NOMO-1 (cell line): ENCODE data around the gene FEZ2.
A peak's percentile ranks its signal among the peaks of the same experiment; 100 is the strongest.

ENCODE experiments used
- DNase-seq, 2 experiments: peaks; one replicate each; lab custom pipeline; 2025; ENCODE audit not compliant: unreplicated experiment in 2 of 2; lab: John Stamatoyannopoulos, UW

FEZ2 gene

GRCh38 chr2:36534275-36534799 is 63.6 kb downstream of the FEZ2 start:
- DNase-seq = no peak

- peak; percentile 29 to 81 for DNase-seq
Observed at GRCh38 chr2:36530983-36531354, 67.0 kb downstream of the FEZ2 start.

GRCh38 chr2:36530178-36530982 is 67.6 kb downstream of the FEZ2 start:
- peak; percentile 1 to 26 for DNase-seq

GRCh38 chr2:36528766-36529392 is 69.1 kb downstream of the FEZ2 start:
- no peak for DNase-seq

GRCh38 chr2:36528274-36528673 is 69.7 kb downstream of the FEZ2 start:
- no peak for DNase-seq

GRCh38 chr2:36526226-36526625 is 71.7 kb downstream of the FEZ2 start:
- no peak for DNase-seq

GRCh38 chr2:36525245-36525644 is 72.7 kb downstream of the FEZ2 start:
- DNase-seq = no peak

- no peak for DNase-seq
Observed at GRCh38 chr2:36523153-36523552, 74.8 kb downstream of the FEZ2 start.

- DNase-seq = no peak
Observed at GRCh38 chr2:36520431-36520830, 77.5 kb downstream of the FEZ2 start.

GRCh38 chr2:36516136-36516870 is 81.7 kb downstream of the FEZ2 start:
- no peak for DNase-seq

GRCh38 chr2:36515538-36515937 is 82.4 kb downstream of the FEZ2 start:
- DNase-seq = no peak

GRCh38 chr2:36513661-36514060 is 84.3 kb downstream of the FEZ2 start:
- DNase-seq = no peak

- no peak for DNase-seq
Observed at GRCh38 chr2:36512705-36513104, 85.3 kb downstream of the FEZ2 start.

GRCh38 chr2:36511858-36512603 is 85.9 kb downstream of the FEZ2 start:
- no peak for DNase-seq

GRCh38 chr2:36509075-36509474 is 88.9 kb downstream of the FEZ2 start:
- DNase-seq = no peak

GRCh38 chr2:36507408-36507812 is 90.6 kb downstream of the FEZ2 start:
- peak; percentile 31 to 41 for DNase-seq
